AG04449 (cell line): ENCODE measurements around the gene HMGCL.
"Not testable (repeated sequence)": the region's sequence is repeated elsewhere in the genome, so short reads cannot be mapped to it uniquely, and the experiment has no call there.

ENCODE experiments used
- CTCF ChIA-PET: fragments of 350-600 bp; formaldehyde crosslinking; extraction: SDS; loops from one replicate; lab custom pipeline; 2021; ENCODE audit warnings: antibody characterized with exemption; lab: Yijun Ruan, JAX
- POLR2A ChIA-PET: fragments of 400-600, 350-600 bp; formaldehyde crosslinking; extraction: SDS; loops from one replicate; lab custom pipeline; 2020; ENCODE audit warnings: antibody characterized with exemption, inconsistent platforms; lab: Yijun Ruan, JAX
- DNase-seq: peaks from one replicate; pipeline ENCODE4 v3.0.0-alpha.2; 2010; ENCODE audit warnings: low read depth, low spot score
- H3K4me3 ChIP-seq: 2 replicates; pipeline ENCODE4 v1.5.1; 2011; ENCODE audit warnings: low read depth, mild to moderate bottlenecking, control low read depth, low read length
- TF ChIP-seq, protein P1 (sequence below): IDR thresholded peaks from one replicate; pipeline ENCODE4 v1.5.1; 2011; ENCODE audit warnings: mild to moderate bottlenecking, moderate library complexity, low read length, control low read depth, inconsistent platforms; ENCODE audit not compliant: insufficient read depth; ENCODE audit errors: missing control alignments

Gene HMGCL

GRCh38 chr1:23867542-23867894, 42.3 kb upstream of the HMGCL start:
- ChIA-PET CTCF (interaction anchor here (0.7 to 5.5 kb wide), 5 partner anchors 12 to 96 kb away, joined by 3 to 27 read pairs (median 4); no protein-coding TSS in a partner anchor), POLR2A (no interaction called here)
- TF ChIP-seq, protein P1, sequence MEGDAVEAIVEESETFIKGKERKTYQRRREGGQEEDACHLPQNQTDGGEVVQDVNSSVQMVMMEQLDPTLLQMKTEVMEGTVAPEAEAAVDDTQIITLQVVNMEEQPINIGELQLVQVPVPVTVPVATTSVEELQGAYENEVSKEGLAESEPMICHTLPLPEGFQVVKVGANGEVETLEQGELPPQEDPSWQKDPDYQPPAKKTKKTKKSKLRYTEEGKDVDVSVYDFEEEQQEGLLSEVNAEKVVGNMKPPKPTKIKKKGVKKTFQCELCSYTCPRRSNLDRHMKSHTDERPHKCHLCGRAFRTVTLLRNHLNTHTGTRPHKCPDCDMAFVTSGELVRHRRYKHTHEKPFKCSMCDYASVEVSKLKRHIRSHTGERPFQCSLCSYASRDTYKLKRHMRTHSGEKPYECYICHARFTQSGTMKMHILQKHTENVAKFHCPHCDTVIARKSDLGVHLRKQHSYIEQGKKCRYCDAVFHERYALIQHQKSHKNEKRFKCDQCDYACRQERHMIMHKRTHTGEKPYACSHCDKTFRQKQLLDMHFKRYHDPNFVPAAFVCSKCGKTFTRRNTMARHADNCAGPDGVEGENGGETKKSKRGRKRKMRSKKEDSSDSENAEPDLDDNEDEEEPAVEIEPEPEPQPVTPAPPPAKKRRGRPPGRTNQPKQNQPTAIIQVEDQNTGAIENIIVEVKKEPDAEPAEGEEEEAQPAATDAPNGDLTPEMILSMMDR: no peak
- peak overlapping the region; percentile 67 for H3K4me3 ChIP-seq
- no peak for DNase-seq

DNA sequence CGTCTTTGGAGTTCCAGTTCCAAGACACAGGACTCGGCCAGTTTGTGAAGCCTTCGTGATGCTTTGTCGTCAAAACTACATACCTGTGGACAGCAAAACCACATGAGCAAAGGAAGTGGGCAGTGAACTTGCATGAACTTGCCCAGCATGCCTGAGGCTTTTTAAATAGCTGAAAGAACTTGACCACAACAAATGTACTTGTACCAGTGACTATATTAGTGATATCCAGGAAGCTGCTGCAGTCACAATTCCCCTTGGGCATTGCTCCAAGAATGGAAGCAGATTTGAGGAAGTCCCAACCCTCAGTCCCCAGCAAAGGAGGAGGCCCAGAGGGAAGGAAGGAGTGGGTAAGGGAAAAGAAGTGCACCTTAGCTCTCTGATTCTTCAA, 40.3 kb upstream of the HMGCL start:
- H3K4me3 ChIP-seq: no peak overlapping the region
- ChIA-PET POLR2A (no interaction called here), CTCF (interaction anchor here (1.0 to 1.5 kb wide), 8 partner anchors 10 to 94 kb away, joined by 3 to 5 read pairs (median 3); partner anchors contain the start of gene HMGCL)
- no peak for DNase-seq
- TF ChIP-seq, protein P1: no peak

GRCh38 chr1:23864801-23865542, 39.7 kb upstream of the HMGCL start:
- H3K4me3 ChIP-seq: no peak overlapping the region
- CTCF ChIA-PET: interaction anchor here (1.0 to 1.5 kb wide), 8 partner anchors 10 to 93 kb away, joined by 3 to 5 read pairs (median 3); partner anchors contain the start of gene HMGCL
- TF ChIP-seq, protein P1: no peak
- DNase-seq: no peak
- POLR2A ChIA-PET: no interaction called here

GRCh38 chr1:23862640-23863039, 37.4 kb upstream of the HMGCL start:
- ChIA-PET CTCF (interaction anchor here (1.2 to 2.5 kb wide), 2 partner anchors 52 to 91 kb away, joined by 4 to 9 read pairs; no protein-coding TSS in a partner anchor), POLR2A (no interaction called here)
- no peak overlapping the region for H3K4me3 ChIP-seq
- no peak for DNase-seq
- TF ChIP-seq, protein P1: no peak

- POLR2A ChIA-PET: no interaction called here
- TF ChIP-seq, protein P1: peak; percentile 17
- no peak for DNase-seq
- CTCF ChIA-PET: interaction anchor here (0.8 to 3.3 kb wide), 11 partner anchors 11 to 357 kb away, joined by 3 to 14 read pairs (median 3); no protein-coding TSS in a partner anchor
- H3K4me3 ChIP-seq: no peak overlapping the region
Measured at GRCh38 chr1:23854568-23854967, 29.3 kb upstream of the HMGCL start.

DNA sequence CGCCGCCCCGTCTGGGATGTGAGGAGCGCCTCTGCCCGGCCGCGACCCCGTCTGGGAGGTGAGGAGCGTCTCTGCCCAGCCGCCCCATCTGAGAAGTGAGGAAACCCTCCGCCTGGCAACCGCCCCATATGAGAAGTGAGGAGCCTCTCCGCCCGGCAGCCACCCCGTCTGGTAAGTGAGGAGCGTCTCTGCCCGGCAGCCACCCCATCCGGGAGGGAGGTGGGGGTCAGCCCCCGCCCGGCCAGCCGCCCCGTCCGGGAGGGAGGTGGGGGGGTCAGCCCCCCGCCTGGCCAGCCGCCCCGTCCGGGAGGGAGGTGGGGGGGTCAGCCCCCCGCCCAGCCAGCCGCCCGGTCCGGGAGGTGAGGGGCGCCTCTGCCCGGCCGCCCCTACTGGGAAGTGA, 27.9 kb upstream of the HMGCL start:
- POLR2A ChIA-PET, H3K4me3 ChIP-seq, DNase-seq: not testable (repeated sequence)
- CTCF ChIA-PET: interaction anchor here (3.3 kb wide), 1 partner anchor 81 kb away, joined by 14 read pairs; no protein-coding TSS in a partner anchor

- POLR2A ChIA-PET, DNase-seq, H3K4me3 ChIP-seq, CTCF ChIA-PET: not testable (repeated sequence)
Measured at GRCh38 chr1:23851406-23851805, 26.2 kb upstream of the HMGCL start.
